Measurements from ENCODE around the gene HDAC4.

- TF ChIP-seq, protein P1, sequence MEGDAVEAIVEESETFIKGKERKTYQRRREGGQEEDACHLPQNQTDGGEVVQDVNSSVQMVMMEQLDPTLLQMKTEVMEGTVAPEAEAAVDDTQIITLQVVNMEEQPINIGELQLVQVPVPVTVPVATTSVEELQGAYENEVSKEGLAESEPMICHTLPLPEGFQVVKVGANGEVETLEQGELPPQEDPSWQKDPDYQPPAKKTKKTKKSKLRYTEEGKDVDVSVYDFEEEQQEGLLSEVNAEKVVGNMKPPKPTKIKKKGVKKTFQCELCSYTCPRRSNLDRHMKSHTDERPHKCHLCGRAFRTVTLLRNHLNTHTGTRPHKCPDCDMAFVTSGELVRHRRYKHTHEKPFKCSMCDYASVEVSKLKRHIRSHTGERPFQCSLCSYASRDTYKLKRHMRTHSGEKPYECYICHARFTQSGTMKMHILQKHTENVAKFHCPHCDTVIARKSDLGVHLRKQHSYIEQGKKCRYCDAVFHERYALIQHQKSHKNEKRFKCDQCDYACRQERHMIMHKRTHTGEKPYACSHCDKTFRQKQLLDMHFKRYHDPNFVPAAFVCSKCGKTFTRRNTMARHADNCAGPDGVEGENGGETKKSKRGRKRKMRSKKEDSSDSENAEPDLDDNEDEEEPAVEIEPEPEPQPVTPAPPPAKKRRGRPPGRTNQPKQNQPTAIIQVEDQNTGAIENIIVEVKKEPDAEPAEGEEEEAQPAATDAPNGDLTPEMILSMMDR (optimal IDR thresholded peaks at IDR 0.05 in 1 of 3, IDR thresholded peaks at IDR 0.05 in 1 of 3, conservative IDR thresholded peaks at IDR 0.05 in 1 of 3; ENCODE audit: extremely low read depth in 1 of 3, insufficient read depth in 2 of 3, low read length in 3 of 3) = no peak
- TF ChIP-seq EZH2 (IDR thresholded peaks at IDR 0.05; ENCODE audit: low read length) = no peak
Measured at GRCh38 chr2:239318790-239319661, 81.8 kb downstream of the HDAC4 start.
